Measurements from ENCODE around the gene FAM107B. TPM values are rescaled to one million over a fixed set of nuclear protein-coding genes. Genes with fewer than 3 reads are reported as not detected.

Gene FAM107B
- total and polyA plus RNA-seq, 2 experiments from 2014 or later = 11.0 to 17.6 TPM

DNA sequence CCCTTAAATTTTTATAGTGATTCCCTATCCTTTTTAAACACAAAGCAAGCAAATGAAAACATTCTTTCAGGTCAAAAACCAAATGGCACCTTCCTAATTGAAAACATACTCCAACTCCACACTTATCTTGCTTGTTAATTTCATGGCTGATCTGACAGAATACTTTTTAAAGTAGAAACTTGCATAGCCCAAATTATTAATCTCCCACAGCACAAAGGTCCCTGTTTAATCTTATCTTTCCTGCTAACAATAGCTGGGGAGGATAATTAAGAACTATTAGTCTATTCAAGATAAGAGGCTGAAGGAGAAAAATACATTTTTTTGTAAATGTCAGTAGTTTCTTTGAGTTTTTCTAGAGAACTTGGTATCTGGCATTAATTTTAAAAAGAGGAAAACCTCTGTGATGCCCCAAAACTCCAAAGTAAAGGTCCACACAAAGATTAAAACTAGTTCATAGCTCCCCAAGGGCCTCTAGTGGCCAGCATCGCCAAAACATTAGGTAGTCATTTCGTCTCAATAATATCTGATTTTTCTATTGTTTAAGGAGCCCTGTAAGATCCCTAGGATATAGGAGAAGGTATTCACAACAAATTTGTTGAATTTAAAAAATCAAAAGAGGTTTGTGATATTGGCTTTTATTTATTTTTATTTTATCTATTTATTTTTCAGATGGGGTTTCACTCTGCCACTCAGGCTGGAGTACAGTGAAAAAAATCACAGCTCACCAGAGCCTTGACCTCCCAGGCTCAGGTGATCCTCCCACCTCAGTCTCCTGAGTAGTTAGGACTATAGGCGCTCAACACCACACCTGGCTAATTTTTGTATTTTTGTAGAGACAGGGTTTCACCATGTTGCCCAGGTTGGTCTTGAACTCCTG lies 48.4 kb upstream of the FAM107B start:
- H3K27ac ChIP-seq (ENCODE audit: low read depth) = no peak overlapping the region
- no peaks in the 10 kb centered on the region for H3K27me3 ChIP-seq (ENCODE audit: insufficient read depth)
- no peak for TF ChIP-seq EZH2phosphoT487 (IDR thresholded peaks at IDR 0.05; ENCODE audit: unreplicated experiment)
- TF ChIP-seq, protein P1, sequence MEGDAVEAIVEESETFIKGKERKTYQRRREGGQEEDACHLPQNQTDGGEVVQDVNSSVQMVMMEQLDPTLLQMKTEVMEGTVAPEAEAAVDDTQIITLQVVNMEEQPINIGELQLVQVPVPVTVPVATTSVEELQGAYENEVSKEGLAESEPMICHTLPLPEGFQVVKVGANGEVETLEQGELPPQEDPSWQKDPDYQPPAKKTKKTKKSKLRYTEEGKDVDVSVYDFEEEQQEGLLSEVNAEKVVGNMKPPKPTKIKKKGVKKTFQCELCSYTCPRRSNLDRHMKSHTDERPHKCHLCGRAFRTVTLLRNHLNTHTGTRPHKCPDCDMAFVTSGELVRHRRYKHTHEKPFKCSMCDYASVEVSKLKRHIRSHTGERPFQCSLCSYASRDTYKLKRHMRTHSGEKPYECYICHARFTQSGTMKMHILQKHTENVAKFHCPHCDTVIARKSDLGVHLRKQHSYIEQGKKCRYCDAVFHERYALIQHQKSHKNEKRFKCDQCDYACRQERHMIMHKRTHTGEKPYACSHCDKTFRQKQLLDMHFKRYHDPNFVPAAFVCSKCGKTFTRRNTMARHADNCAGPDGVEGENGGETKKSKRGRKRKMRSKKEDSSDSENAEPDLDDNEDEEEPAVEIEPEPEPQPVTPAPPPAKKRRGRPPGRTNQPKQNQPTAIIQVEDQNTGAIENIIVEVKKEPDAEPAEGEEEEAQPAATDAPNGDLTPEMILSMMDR (conservative IDR thresholded peaks at IDR 0.05; ENCODE audit: low read depth in 2 of 2) = peak; percentile 73 to 86
- H3K9me3 Mint-ChIP-seq = no peaks in the 10 kb centered on the region
- no peak overlapping the region for H2AFZ ChIP-seq
- H3K9me2 ChIP-seq (ENCODE audit: insufficient read depth) = no peaks in the 10 kb centered on the region
- H3F3A ChIP-seq (replicated peaks; ENCODE audit: low read depth) = no peaks in the 10 kb centered on the region
- no peak overlapping the region for H3K4me2 ChIP-seq
- no peaks in the 10 kb centered on the region for H3K36me3 ChIP-seq (ENCODE audit: insufficient read depth)
- H3K4me3 ChIP-seq = no peak overlapping the region
- peaks cover 13% of the 10 kb centered on the region; the same call in 1 of the 2 replicates for H3K4me1 ChIP-seq (ENCODE audit: insufficient read depth)
- peaks cover 18% of the 10 kb centered on the region for H3K4me1 Mint-ChIP-seq
- ATAC-seq (peak; percentile 73), DNase-seq (ENCODE audit: low spot score) (peak; percentile 72)
- no peaks in the 10 kb centered on the region for H4K20me1 ChIP-seq (replicated peaks; ENCODE audit: insufficient read depth)
- H3K79me2 ChIP-seq (replicated peaks; ENCODE audit: insufficient read depth) = no peaks in the 10 kb centered on the region
- H3K27ac Mint-ChIP-seq = no peak overlapping the region
- H3K27me3 Mint-ChIP-seq (ENCODE audit: insufficient read depth, low read depth, poor library complexity) = no peaks in the 10 kb centered on the region
- no peaks in the 10 kb centered on the region for H3K36me3 Mint-ChIP-seq (ENCODE audit: low read depth)
- H3K4me3 Mint-ChIP-seq = no peak overlapping the region

DNA sequence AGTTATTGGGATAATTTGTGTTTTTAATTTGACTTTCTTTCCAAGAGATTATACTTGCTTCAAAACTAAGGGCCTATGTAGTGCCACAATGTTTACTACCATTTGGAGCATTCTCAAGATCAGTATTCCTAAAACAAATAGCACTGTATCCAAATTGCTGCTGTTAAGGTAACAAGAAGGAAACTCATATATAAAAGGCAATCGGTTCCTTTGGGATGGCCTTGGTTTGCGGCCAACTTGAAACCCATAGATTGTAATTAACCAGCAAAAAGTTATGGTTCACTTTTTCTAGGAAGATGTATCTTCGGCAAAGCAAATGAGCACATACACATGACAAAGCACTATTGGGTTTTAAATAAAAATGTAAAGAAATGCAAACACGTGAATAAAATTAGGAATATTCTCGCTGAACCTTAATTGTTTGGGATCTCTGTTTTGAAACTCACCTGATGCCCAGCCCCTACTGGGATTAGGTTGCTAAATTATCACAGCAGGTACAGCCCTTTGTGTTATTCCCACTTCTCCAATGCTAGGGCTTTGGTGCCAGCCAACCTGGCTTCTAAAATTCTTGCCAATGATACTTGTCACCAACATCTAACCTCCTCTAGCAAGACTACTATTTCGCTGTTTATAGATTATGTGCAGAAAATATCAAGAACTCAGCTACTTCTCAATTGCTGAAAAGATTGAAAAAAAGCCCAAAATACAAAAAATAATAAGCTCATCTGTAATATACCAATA lies 47.1 kb upstream of the FAM107B start:
- Mint-ChIP-seq H3K27ac (peak overlapping the region; percentile 53; the same call in 1 of the 2 replicates), H3K4me3 (no peak overlapping the region), H3K9me3 (no peaks in the 10 kb centered on the region), H3K4me1 (peaks cover 18% of the 10 kb centered on the region), H3K36me3 (ENCODE audit: low read depth) (no peaks in the 10 kb centered on the region), H3K27me3 (ENCODE audit: insufficient read depth, low read depth, poor library complexity) (no peaks in the 10 kb centered on the region)
- Histone ChIP-seq H3K9me2 (ENCODE audit: insufficient read depth) (no peaks in the 10 kb centered on the region), H2AFZ (no peak overlapping the region), H3K4me2 (peak overlapping the region; percentile 46), H3K4me1 (ENCODE audit: insufficient read depth) (peaks cover 13% of the 10 kb centered on the region; the same call in 1 of the 2 replicates), H3K36me3 (ENCODE audit: insufficient read depth) (no peaks in the 10 kb centered on the region), H3K27ac (ENCODE audit: low read depth) (no peak overlapping the region), H3K27me3 (ENCODE audit: insufficient read depth) (no peaks in the 10 kb centered on the region), H3F3A (replicated peaks; ENCODE audit: low read depth) (no peaks in the 10 kb centered on the region), H3K4me3 (no peak overlapping the region), H4K20me1 (replicated peaks; ENCODE audit: insufficient read depth) (no peaks in the 10 kb centered on the region), H3K79me2 (replicated peaks; ENCODE audit: insufficient read depth) (no peaks in the 10 kb centered on the region)
- no peak for ATAC-seq
- TF ChIP-seq ZNF331 (CRISPR knock-in tag; IDR thresholded peaks at IDR 0.05; ENCODE audit: low read depth) (no peak), EZH2 (IDR thresholded peaks at IDR 0.05; ENCODE audit: low read depth, unreplicated experiment) (no peak), CREB1 (CRISPR knock-in tag; IDR thresholded peaks at IDR 0.05; ENCODE audit: low read depth) (no peak), EZH2phosphoT487 (IDR thresholded peaks at IDR 0.05; ENCODE audit: unreplicated experiment) (no peak), JUNB (IDR thresholded peaks at IDR 0.05; ENCODE audit: unreplicated experiment) (no peak)
- TF ChIP-seq, protein P2, sequence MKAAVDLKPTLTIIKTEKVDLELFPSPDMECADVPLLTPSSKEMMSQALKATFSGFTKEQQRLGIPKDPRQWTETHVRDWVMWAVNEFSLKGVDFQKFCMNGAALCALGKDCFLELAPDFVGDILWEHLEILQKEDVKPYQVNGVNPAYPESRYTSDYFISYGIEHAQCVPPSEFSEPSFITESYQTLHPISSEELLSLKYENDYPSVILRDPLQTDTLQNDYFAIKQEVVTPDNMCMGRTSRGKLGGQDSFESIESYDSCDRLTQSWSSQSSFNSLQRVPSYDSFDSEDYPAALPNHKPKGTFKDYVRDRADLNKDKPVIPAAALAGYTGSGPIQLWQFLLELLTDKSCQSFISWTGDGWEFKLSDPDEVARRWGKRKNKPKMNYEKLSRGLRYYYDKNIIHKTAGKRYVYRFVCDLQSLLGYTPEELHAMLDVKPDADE (IDR thresholded peaks at IDR 0.05) = no peak
- TF ChIP-seq, protein P3, sequence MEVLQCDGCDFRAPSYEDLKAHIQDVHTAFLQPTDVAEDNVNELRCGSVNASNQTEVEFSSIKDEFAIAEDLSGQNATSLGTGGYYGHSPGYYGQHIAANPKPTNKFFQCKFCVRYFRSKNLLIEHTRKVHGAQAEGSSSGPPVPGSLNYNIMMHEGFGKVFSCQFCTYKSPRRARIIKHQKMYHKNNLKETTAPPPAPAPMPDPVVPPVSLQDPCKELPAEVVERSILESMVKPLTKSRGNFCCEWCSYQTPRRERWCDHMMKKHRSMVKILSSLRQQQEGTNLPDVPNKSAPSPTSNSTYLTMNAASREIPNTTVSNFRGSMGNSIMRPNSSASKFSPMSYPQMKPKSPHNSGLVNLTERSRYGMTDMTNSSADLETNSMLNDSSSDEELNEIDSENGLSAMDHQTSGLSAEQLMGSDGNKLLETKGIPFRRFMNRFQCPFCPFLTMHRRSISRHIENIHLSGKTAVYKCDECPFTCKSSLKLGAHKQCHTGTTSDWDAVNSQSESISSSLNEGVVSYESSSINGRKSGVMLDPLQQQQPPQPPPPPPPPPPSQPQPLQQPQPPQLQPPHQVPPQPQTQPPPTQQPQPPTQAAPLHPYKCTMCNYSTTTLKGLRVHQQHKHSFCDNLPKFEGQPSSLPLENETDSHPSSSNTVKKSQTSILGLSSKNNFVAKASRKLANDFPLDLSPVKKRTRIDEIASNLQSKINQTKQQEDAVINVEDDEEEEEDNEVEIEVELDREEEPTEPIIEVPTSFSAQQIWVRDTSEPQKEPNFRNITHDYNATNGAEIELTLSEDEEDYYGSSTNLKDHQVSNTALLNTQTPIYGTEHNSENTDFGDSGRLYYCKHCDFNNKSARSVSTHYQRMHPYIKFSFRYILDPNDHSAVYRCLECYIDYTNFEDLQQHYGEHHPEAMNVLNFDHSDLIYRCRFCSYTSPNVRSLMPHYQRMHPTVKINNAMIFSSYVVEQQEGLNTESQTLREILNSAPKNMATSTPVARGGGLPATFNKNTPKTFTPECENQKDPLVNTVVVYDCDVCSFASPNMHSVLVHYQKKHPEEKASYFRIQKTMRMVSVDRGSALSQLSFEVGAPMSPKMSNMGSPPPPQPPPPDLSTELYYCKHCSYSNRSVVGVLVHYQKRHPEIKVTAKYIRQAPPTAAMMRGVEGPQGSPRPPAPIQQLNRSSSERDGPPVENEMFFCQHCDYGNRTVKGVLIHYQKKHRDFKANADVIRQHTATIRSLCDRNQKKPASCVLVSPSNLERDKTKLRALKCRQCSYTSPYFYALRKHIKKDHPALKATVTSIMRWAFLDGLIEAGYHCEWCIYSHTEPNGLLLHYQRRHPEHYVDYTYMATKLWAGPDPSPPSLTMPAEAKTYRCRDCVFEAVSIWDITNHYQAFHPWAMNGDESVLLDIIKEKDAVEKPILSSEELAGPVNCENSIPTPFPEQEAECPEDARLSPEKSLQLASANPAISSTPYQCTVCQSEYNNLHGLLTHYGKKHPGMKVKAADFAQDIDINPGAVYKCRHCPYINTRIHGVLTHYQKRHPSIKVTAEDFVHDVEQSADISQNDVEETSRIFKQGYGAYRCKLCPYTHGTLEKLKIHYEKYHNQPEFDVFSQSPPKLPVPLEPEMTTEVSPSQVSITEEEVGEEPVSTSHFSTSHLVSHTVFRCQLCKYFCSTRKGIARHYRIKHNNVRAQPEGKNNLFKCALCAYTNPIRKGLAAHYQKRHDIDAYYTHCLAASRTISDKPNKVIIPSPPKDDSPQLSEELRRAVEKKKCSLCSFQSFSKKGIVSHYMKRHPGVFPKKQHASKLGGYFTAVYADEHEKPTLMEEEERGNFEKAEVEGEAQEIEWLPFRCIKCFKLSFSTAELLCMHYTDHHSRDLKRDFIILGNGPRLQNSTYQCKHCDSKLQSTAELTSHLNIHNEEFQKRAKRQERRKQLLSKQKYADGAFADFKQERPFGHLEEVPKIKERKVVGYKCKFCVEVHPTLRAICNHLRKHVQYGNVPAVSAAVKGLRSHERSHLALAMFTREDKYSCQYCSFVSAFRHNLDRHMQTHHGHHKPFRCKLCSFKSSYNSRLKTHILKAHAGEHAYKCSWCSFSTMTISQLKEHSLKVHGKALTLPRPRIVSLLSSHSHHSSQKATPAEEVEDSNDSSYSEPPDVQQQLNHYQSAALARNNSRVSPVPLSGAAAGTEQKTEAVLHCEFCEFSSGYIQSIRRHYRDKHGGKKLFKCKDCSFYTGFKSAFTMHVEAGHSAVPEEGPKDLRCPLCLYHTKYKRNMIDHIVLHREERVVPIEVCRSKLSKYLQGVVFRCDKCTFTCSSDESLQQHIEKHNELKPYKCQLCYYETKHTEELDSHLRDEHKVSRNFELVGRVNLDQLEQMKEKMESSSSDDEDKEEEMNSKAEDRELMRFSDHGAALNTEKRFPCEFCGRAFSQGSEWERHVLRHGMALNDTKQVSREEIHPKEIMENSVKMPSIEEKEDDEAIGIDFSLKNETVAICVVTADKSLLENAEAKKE (CRISPR knock-in tag; IDR thresholded peaks at IDR 0.05) = no peak
- no peak for DNase-seq (ENCODE audit: low spot score)

Measured in GM23338 (cell line).